ENCODE measurements around the gene ZC4H2.
A peak's percentile ranks its signal among the peaks of the same experiment; 100 is the strongest.
"Not testable (repeated sequence)": the region's sequence is repeated elsewhere in the genome, so short reads cannot be mapped to it uniquely, and the experiment has no call there.

The ZC4H2 gene

DNA sequence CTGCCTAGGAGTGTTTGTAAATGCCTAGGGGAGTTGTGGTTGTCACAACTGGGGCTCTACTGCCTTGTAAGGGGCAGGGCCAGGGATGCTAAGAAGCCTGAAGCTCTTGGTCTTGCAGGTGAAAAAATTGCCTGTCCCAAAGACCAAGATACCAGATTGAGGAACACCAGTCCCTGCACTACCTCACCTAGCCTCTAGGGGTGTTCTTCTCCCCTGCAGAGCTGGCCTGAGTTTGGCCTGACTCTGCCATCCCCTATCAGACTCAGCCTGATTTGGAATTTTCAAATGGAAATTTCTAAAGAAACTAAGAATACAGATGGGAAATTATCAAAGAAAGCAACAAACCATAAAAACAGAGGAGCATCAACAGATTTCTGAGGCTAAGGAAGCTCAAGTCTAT, 90.4 kb downstream of the ZC4H2 start:
- CTCF ChIA-PET = interaction anchor here (1.2 kb wide), 1 partner anchor 14 kb away, joined by 3 read pairs; no protein-coding TSS in a partner anchor

GRCh38 chrX:64878709-64879108, 97.5 kb downstream of the ZC4H2 start:
- H3K4me3 ChIP-seq (ENCODE audit: control insufficient read depth in 1 of 7, extremely low read depth in 1 of 7, insufficient read depth in 4 of 7, low read depth in 2 of 7, low read length in 6 of 7); DNase-seq; CTCF ChIA-PET; POLR2A ChIA-PET; H3K27me3 ChIP-seq (replicated peaks in 2 of 5; ENCODE audit: control insufficient read depth in 4 of 5, insufficient read depth in 5 of 5, low read length in 4 of 5); H3K4me1 ChIP-seq (ENCODE audit: control extremely low read depth in 1 of 4, control insufficient read depth in 4 of 4, insufficient read depth in 4 of 4, low read length in 3 of 4); H3K27ac ChIP-seq (ENCODE audit: insufficient read depth in 1 of 2, low read depth in 1 of 2, low read length in 2 of 2, poor library complexity in 1 of 2, severe bottlenecking in 2 of 2); H3K9me3 ChIP-seq (ENCODE audit: control extremely low read depth in 1 of 5, control insufficient read depth in 4 of 5, insufficient read depth in 2 of 5, low read depth in 1 of 5, low read length in 4 of 5); H3K36me3 ChIP-seq (ENCODE audit: control insufficient read depth in 4 of 4, insufficient read depth in 4 of 4, low read length in 3 of 4): not testable (repeated sequence)
- 94% methylated on average over 12 of the region's 12 CpGs for WGBS (ENCODE audit: insufficient coverage)

More for the DNA sequence above, 90.4 kb downstream of the ZC4H2 start:
- Histone ChIP-seq H3K9me3 (ENCODE audit: control extremely low read depth in 1 of 5, control insufficient read depth in 4 of 5, insufficient read depth in 2 of 5, low read depth in 1 of 5, low read length in 4 of 5) (no peaks in the 10 kb centered on the region), H3K36me3 (ENCODE audit: control insufficient read depth in 4 of 4, insufficient read depth in 4 of 4, low read length in 3 of 4) (no peaks in the 10 kb centered on the region), H3K4me3 (ENCODE audit: control insufficient read depth in 1 of 7, extremely low read depth in 1 of 7, insufficient read depth in 4 of 7, low read depth in 2 of 7, low read length in 6 of 7) (no peak overlapping the region), H3K4me1 (ENCODE audit: control extremely low read depth in 1 of 4, control insufficient read depth in 4 of 4, insufficient read depth in 4 of 4, low read length in 3 of 4) (no peaks in the 10 kb centered on the region), H3K27me3 (replicated peaks in 2 of 5; ENCODE audit: control insufficient read depth in 4 of 5, insufficient read depth in 5 of 5, low read length in 4 of 5) (no peaks in the 10 kb centered on the region), H3K27ac (ENCODE audit: insufficient read depth in 1 of 2, low read depth in 1 of 2, low read length in 2 of 2, poor library complexity in 1 of 2, severe bottlenecking in 2 of 2) (no peak overlapping the region)
- peak in 2 of 3 donors; percentile 5 to 19 for DNase-seq
- POLR2A ChIA-PET = no interaction called here

DNA sequence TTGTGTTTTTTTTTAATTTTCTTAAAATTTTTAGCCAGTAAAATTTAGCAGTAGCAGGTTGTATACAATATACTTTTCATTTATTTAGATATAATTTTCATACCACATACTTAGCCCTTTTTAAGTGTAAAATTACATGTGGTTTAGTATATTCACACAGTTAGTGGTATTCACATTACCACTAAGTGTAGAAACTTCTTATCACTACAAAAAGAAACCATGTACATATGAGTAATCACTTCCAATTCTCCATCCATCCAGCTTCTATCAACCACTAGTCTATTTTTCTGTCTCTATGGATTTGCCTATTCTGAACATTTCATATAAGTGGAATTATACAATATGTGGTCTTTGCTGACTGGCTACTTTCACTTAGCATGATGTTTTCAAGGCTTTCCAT, 109.0 kb downstream of the ZC4H2 start:
- no peak overlapping the region for H3K27ac ChIP-seq (ENCODE audit: insufficient read depth in 1 of 2, low read depth in 1 of 2, low read length in 2 of 2, poor library complexity in 1 of 2, severe bottlenecking in 2 of 2)
- peaks cover 0 to 4% (median 2%) of the 10 kb centered on the region in 5 experiments for H3K9me3 ChIP-seq (ENCODE audit: control extremely low read depth in 1 of 5, control insufficient read depth in 4 of 5, insufficient read depth in 2 of 5, low read depth in 1 of 5, low read length in 4 of 5)
- H3K4me3 ChIP-seq (ENCODE audit: control insufficient read depth in 1 of 7, extremely low read depth in 1 of 7, insufficient read depth in 4 of 7, low read depth in 2 of 7, low read length in 6 of 7) = no peak overlapping the region
- H3K4me1 ChIP-seq (ENCODE audit: control extremely low read depth in 1 of 4, control insufficient read depth in 4 of 4, insufficient read depth in 4 of 4, low read length in 3 of 4) = no peaks in the 10 kb centered on the region
- POLR2A ChIA-PET = no interaction called here
- no peak for DNase-seq
- CTCF ChIA-PET = no interaction called here
- no peaks in the 10 kb centered on the region for H3K36me3 ChIP-seq (ENCODE audit: control insufficient read depth in 4 of 4, insufficient read depth in 4 of 4, low read length in 3 of 4)
- H3K27me3 ChIP-seq (replicated peaks in 2 of 5; ENCODE audit: control insufficient read depth in 4 of 5, insufficient read depth in 5 of 5, low read length in 4 of 5) = peaks cover 0 to 2% (median 0%) of the 10 kb centered on the region in 5 experiments

All from common myeloid progenitor, CD34-positive (primary cell).